OCI-LY3 (cell line): ENCODE data around the gene RIPOR1.

Experiments
- EZH2phosphoT487 ChIP-seq: fragments of 200-600 bp; shearing (Covaris generic); IDR thresholded peaks from 2 replicates; pipeline ENCODE4 v1.6.1; 2018; ENCODE audit warnings: antibody characterized with exemption, mixed run types, low read depth
- TF ChIP-seq, protein P1 (sequence below): fragments of 200-600, 300-600 bp; sonication (generic); IDR thresholded peaks from 2 replicates; pipeline ENCODE4 v1.5.1; 2014; ENCODE audit warnings: antibody characterized with exemption, low read length, low read depth

GRCh38 chr16:67594956-67595355, 66.3 kb downstream of the RIPOR1 start:
- TF ChIP-seq, protein P1, sequence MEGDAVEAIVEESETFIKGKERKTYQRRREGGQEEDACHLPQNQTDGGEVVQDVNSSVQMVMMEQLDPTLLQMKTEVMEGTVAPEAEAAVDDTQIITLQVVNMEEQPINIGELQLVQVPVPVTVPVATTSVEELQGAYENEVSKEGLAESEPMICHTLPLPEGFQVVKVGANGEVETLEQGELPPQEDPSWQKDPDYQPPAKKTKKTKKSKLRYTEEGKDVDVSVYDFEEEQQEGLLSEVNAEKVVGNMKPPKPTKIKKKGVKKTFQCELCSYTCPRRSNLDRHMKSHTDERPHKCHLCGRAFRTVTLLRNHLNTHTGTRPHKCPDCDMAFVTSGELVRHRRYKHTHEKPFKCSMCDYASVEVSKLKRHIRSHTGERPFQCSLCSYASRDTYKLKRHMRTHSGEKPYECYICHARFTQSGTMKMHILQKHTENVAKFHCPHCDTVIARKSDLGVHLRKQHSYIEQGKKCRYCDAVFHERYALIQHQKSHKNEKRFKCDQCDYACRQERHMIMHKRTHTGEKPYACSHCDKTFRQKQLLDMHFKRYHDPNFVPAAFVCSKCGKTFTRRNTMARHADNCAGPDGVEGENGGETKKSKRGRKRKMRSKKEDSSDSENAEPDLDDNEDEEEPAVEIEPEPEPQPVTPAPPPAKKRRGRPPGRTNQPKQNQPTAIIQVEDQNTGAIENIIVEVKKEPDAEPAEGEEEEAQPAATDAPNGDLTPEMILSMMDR: no peak
- no peak for TF ChIP-seq EZH2phosphoT487
